Keratinocyte (primary cell): Measurements from ENCODE around the gene ERCC6. TPM values are rescaled to one million over a fixed set of nuclear protein-coding genes. Genes with fewer than 3 reads are reported as not detected.

Source experiments
- DNase-seq: peaks from one replicate; pipeline ENCODE4 v3.0.0-alpha.2; 2011; ENCODE audit warnings: low read depth, missing footprints, low spot score
- FAIRE-seq: peaks from 2 replicates; lab custom pipeline; 2011; peaks lifted over from hg19 to GRCh38; lab: Jason Lieb, UNC
- H2AFZ ChIP-seq: 2 replicates; pipeline ENCODE4 v1.6.0; 2012; ENCODE audit warnings: low read length, control low read depth, inconsistent platforms; ENCODE audit not compliant: control insufficient read depth
- H3K27ac ChIP-seq: 2 replicates; pipeline ENCODE4 v1.5.1; 2011; ENCODE audit warnings: low read length; ENCODE audit not compliant: control insufficient read depth, insufficient read depth
- H3K27me3 ChIP-seq: 3 replicates; pipeline ENCODE4 v1.6.0; 2011; ENCODE audit warnings: low read length; ENCODE audit not compliant: control insufficient read depth, insufficient read depth; ENCODE audit errors: extremely low read depth
- H3K36me3 ChIP-seq, 2 experiments: 2 replicates in 1 of 2; 3 replicates in 1 of 2; pipeline ENCODE4 v1.5.1; 2011; ENCODE audit warnings: low read length in 2 of 2, mild to moderate bottlenecking in 1 of 2; ENCODE audit not compliant: control insufficient read depth in 2 of 2, insufficient read depth in 2 of 2; ENCODE audit errors: extremely low read depth in 1 of 2
- H3K4me1 ChIP-seq: 3 replicates; pipeline ENCODE4 v1.5.1; 2011; ENCODE audit warnings: low read length; ENCODE audit not compliant: control insufficient read depth, insufficient read depth; ENCODE audit errors: extremely low read depth
- H3K4me2 ChIP-seq: 3 replicates; pipeline ENCODE4 v1.6.0; 2011; ENCODE audit warnings: low read depth, low read length; ENCODE audit not compliant: control insufficient read depth, insufficient read depth; ENCODE audit errors: extremely low read depth
- H3K4me3 ChIP-seq, 3 experiments: fragments of 200-600 bp in 1 of 3; sonication (generic) in 1 of 3; 2 replicates in 2 of 3; 3 replicates in 1 of 3; pipeline ENCODE4 v1.5.1; 2011 to 2016; ENCODE audit warnings: low read length in 3 of 3, mild to moderate bottlenecking in 3 of 3, control low read depth in 2 of 3, inconsistent platforms in 1 of 3, low read depth in 1 of 3, mixed read lengths in 1 of 3, mixed run types in 1 of 3, moderate library complexity in 1 of 3; ENCODE audit not compliant: control insufficient read depth in 2 of 3, insufficient read depth in 2 of 3; ENCODE audit errors: extremely low read depth in 1 of 3
- H3K79me2 ChIP-seq: 2 replicates; pipeline ENCODE4 v1.6.0; 2012; ENCODE audit warnings: low read length; ENCODE audit not compliant: control insufficient read depth, insufficient read depth
- H3K9ac ChIP-seq: 3 replicates; pipeline ENCODE4 v1.6.0; 2011; ENCODE audit warnings: low read length; ENCODE audit not compliant: control insufficient read depth, insufficient read depth; ENCODE audit errors: extremely low read depth
- H3K9me1 ChIP-seq: 3 replicates; pipeline ENCODE4 v1.6.0; 2011; ENCODE audit warnings: low read length; ENCODE audit not compliant: control insufficient read depth, insufficient read depth; ENCODE audit errors: extremely low read depth
- H3K9me3 ChIP-seq: 2 replicates; pipeline ENCODE4 v1.5.1; 2012; ENCODE audit warnings: low read depth, low read length; ENCODE audit not compliant: control insufficient read depth
- H4K20me1 ChIP-seq: 3 replicates; pipeline ENCODE4 v1.6.0; 2011; ENCODE audit warnings: low read length; ENCODE audit not compliant: control insufficient read depth, insufficient read depth; ENCODE audit errors: extremely low read depth
- CTCF ChIP-seq, 3 experiments: IDR thresholded peaks in 1 of 3; conservative IDR thresholded peaks in 1 of 3; optimal IDR thresholded peaks in 1 of 3; 2 replicates in 2 of 3; 3 replicates in 1 of 3; pipeline versions ENCODE3 to v1.5.1; 2011; ENCODE audit warnings: low read length in 3 of 3, mild to moderate bottlenecking in 3 of 3, moderate library complexity in 2 of 3, control low read depth in 1 of 3, inconsistent platforms in 1 of 3; ENCODE audit not compliant: insufficient read depth in 2 of 3; ENCODE audit errors: extremely low read depth in 1 of 3
- EZH2 ChIP-seq: IDR thresholded peaks from one replicate; pipeline ENCODE4 v1.6.1; 2012; ENCODE audit warnings: inconsistent platforms, mild to moderate bottlenecking, low read length, moderate library complexity
- dilution Hi-C: fragments of 300-500 bp; cut with MboI; formaldehyde crosslinking; loops from one replicate; pipeline ENCODE4 v1.7.0; 2020; ENCODE audit warnings: low sequenced_read_pairs; ENCODE audit not compliant: extremely low pct_ligation_motif_present
- polyA plus RNA-seq, 5 experiments: library from polyadenylated mRNA; depleted of rRNA in 3 of 5; stranded (reverse) in 3 of 5; stranded (forward) in 1 of 5; unstranded in 1 of 5; fragments of >200 nt; gene quantifications; 1 replicate in 1 of 5; 2 replicates in 3 of 5; 3 replicates in 1 of 5; pipeline versions ENCODE4 v1.2.1 to v1.2.3, GENCODE V29; 2011 to 2012; ENCODE audit warnings: missing spikeins in 2 of 5, low read depth in 1 of 5, low replicate concordance in 1 of 5

ERCC6 gene
- polyA plus RNA-seq, 1 donor (not counting 4 experiments of a cell fraction or from before 2014, with no cell fraction given), result 36.8 TPM

- no peaks in the 10 kb centered on the region for H3K27me3 ChIP-seq
- no peak for DNase-seq
- peaks cover 21% of the 10 kb centered on the region for H3K4me1 ChIP-seq
- no peaks in the 10 kb centered on the region for H3K9me1 ChIP-seq
- H3K9ac ChIP-seq, result no peak overlapping the region
- no peak overlapping the region for H3K4me2 ChIP-seq
- FAIRE-seq, result no peak
- no peak overlapping the region for H3K27ac ChIP-seq
- H3K36me3 ChIP-seq, result peaks cover 0 to 1% of the 10 kb centered on the region in 2 experiments
- no peaks in the 10 kb centered on the region for H3K9me3 ChIP-seq
- peaks cover 17% of the 10 kb centered on the region for H3K79me2 ChIP-seq
- H3K4me3 ChIP-seq, result no peak overlapping the region
- no peak overlapping the region for H2AFZ ChIP-seq
- TF ChIP-seq EZH2 (no peak), CTCF (optimal IDR thresholded peaks at IDR 0.05 in 1 of 3, IDR thresholded peaks at IDR 0.05 in 1 of 3, conservative IDR thresholded peaks at IDR 0.05 in 1 of 3; ENCODE audit: extremely low read depth in 1 of 3, insufficient read depth in 2 of 3, low read length in 3 of 3) (no peak)
- H4K20me1 ChIP-seq, result no peaks in the 10 kb centered on the region
- dilution Hi-C loops, result no loop called here
Observed at GRCh38 chr10:49541762-49542161, 2.8 kb upstream of the ERCC6 start.

GRCh38 chr10:49540056-49540797 is 1.3 kb upstream of the ERCC6 start:
- no peak for FAIRE-seq
- Histone ChIP-seq H4K20me1 (no peaks in the 10 kb centered on the region), H3K9me3 (no peaks in the 10 kb centered on the region), H2AFZ (no peak overlapping the region), H3K9me1 (no peaks in the 10 kb centered on the region), H3K9ac (peak overlapping the region; percentile 95), H3K27ac (peak overlapping the region; percentile 99), H3K79me2 (peaks cover 32% of the 10 kb centered on the region), H3K4me3 (no peak overlapping the region), H3K36me3 (peaks cover 3 to 15% of the 10 kb centered on the region in 2 experiments), H3K4me1 (peaks cover 34% of the 10 kb centered on the region), H3K4me2 (peak overlapping the region; percentile 99), H3K27me3 (no peaks in the 10 kb centered on the region)
- dilution Hi-C loops, result no loop called here
- DNase-seq, result no peak
- TF ChIP-seq CTCF (optimal IDR thresholded peaks at IDR 0.05 in 1 of 3, IDR thresholded peaks at IDR 0.05 in 1 of 3, conservative IDR thresholded peaks at IDR 0.05 in 1 of 3; ENCODE audit: extremely low read depth in 1 of 3, insufficient read depth in 2 of 3, low read length in 3 of 3), result no peak
- no peak for TF ChIP-seq EZH2
